HG03457 (cell line): ENCODE data around the gene NFIC.

ENCODE experiments used
- ATAC-seq: cut with Tn5 transposase; IDR thresholded peaks from one replicate; pipeline ENCODE4 v1.9.1; 2021; ENCODE audit warnings: moderate number of reproducible peaks; ENCODE audit not compliant: unreplicated experiment

Gene NFIC

DNA sequence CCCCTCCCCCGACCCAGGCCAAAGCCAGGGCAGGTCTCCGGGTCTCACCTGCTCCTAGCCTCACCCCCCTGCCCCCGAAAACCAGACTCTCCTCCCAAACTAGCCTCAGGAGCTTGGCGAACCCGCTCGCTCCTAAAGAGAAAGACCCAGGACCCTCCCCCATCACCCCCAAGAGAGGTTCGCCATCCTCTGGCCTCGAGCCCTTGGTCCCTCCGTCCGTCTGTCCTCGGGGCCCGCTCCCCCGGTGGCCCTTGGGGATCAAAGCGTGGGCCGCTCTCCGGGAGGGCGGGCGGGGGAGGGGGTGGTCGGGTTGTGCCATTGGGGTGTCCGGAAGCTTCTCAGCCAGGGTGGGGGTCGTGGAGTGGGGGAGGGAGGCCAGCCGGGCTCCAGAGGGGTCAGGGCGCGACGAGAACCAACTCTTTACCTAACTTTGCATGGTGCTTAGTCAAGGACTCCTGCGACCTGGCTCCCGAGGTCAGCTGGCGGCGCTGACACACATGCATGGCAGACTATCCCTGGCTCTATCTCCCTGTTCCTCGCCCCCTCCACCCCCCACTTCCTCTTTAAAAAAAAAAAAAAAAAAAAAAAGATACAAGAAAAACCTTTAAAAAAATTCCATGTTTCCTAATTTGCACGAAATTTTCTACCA is 98.3 kb downstream of the NFIC start:
- no peak for ATAC-seq

GRCh38 chr19:3465552-3465951 is 99.2 kb downstream of the NFIC start:
- ATAC-seq, result no peak

DNA sequence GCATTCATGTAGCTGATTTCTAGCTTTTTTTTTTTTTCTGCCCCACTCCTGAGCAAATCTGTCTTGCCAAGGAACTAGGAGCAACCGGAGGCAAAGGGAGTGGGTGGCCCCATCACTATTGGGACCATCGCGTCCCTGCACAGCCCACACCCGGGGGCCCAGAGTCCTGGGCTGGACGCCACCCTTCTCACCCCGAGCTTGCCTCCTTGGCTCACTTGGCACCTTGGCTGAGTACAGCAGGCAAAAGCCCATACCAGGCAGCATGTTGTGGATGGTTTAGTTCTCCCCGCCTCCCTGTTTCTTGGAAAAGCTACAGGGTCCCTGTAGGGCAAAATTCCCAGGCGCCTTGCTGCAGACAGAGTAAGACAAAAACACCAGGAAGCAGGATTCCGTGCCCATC is 100.3 kb downstream of the NFIC start:
- no peak for ATAC-seq

GRCh38 chr19:3467437-3468198 is 101.2 kb downstream of the NFIC start:
- ATAC-seq, result no peak

GRCh38 chr19:3468211-3468610 is 101.8 kb downstream of the NFIC start:
- ATAC-seq, result no peak

- no peak for ATAC-seq
Observed at GRCh38 chr19:3469638-3470499, 103.5 kb downstream of the NFIC start.

DNA sequence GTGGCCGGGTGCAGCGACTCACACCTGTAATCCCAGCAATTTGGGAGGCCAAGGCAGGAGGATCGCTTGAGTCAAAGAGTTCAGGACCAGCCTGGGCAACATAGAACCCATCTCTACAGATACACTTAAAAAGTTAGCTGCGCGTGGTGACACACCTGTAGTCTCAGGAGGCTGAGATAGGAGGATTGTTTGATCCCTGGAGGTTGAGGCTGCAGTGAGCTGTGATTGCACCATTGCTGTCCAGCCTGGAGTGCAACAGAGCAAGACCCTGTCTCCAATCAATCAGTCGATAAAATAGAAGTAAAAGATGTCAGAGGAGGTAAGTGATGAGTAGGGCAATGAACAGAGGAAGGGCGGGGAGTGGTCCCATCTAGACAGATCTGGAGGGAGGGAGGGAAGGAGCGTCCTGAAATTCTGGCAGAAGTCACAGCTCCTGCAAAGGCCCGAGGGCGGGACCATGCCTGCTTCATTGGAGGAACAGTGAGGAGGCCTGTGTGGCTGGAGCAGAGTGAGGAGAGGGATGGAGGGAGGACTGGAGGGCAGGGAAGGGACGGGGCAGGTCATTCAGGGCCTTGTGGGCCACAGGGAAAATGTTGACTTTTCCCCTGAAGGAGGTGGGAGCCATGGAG is 104.2 kb downstream of the NFIC start:
- ATAC-seq, result no peak

DNA sequence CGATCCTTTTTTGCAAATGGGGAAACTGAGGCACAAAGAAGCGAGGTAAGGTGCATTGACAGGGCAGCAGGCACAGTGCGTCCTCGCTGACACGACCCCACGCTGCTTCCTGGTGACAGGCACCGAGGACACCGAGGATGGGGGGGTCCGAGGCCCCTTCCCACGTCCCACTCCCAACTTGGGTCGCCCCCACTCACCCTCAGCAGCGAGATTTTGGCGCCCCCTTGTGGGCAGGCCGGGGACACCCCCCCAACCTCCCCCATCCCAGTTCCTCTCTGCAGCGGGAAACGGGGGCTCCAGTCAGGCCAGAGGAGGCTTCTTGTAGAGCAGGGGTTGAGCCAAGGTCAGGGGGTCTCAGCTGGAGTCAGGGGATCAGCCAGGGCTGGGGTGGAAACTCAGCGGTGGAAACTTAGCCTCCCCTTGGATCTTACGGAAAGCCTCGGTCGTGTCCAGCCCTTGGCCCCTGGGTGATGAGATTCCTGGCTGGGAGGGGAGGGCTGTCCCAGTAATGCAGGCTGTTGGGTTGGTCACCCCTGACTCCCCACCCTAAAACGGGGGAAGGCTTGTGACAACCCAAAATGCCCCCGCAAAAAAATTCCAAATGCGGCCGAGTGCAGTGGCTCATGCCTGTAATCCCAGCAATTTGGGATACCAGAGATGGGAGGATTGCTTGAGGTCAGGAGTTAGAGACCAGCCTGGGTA is 105.7 kb downstream of the NFIC start:
- ATAC-seq, result no peak

DNA sequence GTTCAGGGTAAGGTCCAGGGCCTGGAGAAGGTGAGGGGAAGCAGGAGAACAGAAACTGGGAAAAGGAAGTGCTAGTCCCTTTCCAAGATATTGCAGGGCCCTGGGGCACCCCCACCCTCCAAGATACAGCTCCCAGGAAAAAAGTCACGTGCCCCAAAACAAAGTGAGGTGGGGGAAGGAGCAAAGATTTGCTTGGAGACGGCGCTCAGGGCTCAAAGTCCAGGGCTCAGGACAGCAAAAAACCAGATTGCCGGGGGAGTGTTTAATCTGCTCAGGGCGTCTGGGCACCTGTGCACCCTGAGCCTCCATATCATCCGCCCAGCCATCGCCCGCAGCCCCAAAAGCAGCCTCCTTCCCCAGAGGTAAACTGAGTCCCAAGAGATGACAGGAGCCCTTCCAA is 107.6 kb downstream of the NFIC start:
- no peak for ATAC-seq

- no peak for ATAC-seq
Observed at GRCh38 chr19:3474614-3475013, 108.2 kb downstream of the NFIC start.

- ATAC-seq, result no peak
Observed at GRCh38 chr19:3475449-3475848, 109.1 kb downstream of the NFIC start.

DNA sequence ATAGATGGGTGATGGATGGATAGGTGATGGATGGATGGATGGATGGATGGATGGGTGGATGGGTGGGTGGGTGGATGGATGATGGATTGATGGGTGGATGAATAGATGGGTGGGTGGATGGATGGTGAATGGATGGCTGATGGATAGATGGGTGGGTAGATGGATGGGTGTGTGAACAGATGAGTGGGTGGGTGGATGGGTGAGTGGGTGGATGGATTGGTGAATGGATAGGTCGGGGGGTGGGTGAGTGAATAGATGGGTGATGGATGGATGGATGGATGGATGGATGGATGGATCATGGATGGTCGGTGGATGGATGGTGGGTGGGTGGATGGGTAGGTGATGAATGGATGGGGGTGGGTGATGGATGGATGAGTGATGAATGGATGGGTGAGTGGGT is 110.4 kb downstream of the NFIC start:
- ATAC-seq, result no peak

GRCh38 chr19:3477506-3477905 is 111.1 kb downstream of the NFIC start:
- ATAC-seq, result no peak

DNA sequence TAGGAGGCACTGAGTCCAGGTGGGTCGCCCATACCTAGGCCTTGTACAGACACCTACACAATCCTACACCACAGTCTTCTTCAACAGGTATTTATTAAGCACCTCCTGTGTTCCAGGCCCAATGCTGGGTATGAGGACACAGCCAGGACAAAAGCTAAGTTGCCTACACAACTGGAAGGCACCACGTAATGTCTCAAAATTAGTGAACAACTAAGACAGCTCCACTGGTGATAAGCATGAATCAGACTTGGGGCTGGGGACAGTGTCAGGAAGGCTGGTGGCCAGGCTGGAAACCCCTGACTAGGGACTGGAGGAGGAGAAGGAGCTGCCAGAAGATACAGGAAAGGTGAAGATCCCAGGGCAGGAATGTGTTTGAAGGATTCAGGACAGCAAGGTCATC is 111.6 kb downstream of the NFIC start:
- no peak for ATAC-seq

- ATAC-seq, result no peak
Observed at GRCh38 chr19:3478409-3479176, 112.2 kb downstream of the NFIC start.

GRCh38 chr19:3479177-3479833 is 112.9 kb downstream of the NFIC start:
- ATAC-seq, result no peak

DNA sequence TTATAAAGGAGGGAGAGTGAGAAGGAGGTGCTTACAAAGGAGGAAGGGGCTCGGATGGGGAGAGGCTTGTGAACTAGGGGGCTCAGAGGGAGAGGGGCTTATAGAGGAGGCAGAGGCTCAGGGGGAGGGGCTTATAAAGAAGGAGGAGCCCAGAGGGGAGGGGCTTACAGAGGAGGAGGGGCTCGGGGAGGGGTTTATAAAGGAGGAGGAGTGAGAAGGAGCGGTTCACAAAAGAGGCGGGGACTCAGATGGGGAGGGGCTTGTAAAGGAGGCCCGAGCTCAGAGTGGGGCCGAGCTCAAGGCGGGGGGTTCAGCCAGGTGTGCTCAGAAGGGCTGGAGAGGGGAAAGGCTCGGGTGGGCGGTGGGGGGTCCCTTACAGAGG is 113.4 kb downstream of the NFIC start:
- no peak for ATAC-seq

DNA sequence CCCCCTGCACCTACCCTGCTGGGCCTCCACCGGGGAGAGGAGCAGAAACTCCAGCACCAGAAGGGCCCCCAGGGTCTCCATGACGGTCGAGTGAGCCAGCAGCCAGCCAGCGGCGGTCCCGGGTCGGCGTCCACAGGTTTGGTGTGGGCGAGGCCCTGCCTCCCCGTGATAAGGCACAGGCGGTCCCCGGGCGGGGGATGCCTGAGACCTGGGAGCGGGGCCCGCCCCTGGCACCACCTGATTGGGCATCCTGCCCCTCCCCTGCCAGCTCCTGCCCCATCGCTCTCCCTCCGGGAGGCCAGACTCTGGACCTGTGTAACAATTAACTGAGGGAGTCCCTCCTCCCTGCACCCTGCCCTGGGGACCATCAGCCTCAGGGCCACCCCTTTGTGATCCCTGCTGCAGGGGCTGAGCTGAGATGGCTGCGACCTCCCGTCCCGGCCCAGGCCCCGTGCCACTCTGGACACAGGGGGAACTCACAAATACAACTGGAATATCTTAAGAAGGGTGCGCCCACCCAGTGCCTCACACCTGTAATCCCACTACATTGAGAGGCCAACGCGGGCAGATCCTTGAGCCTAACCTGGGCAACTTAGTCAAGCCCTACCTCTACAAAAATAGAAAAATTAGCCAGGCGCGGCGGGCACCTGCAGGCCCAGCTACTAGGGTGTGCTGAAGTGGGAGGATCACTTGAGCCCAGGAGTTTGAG is 114.2 kb downstream of the NFIC start, which contains the start of gene SMIM24:
Gene SMIM24, minus strand, starts transcription at position 143 of the 709 bp plus-strand sequence. Its CDS starts 62 bp downstream, at position 81.
- no peak for ATAC-seq
